HepG2 (cell line): ENCODE measurements around the gene ERMAP. TPM values are rescaled to one million over a fixed set of nuclear protein-coding genes. Genes with fewer than 3 reads are reported as not detected.
A peak's percentile ranks its signal among the peaks of the same experiment; 100 is the strongest.

ENCODE experiments used
- ATF5 ChIP-seq: sonication (generic); formaldehyde crosslinking; IDR thresholded peaks from 2 replicates; pipeline ENCODE4 v1.4.0; 2020; ENCODE audit warnings: mild to moderate bottlenecking, low read depth, missing genetic modification reagents
- DPF2 ChIP-seq: sonication (generic); formaldehyde crosslinking; IDR thresholded peaks from 2 replicates; pipeline ENCODE4 v1.4.0; 2020; ENCODE audit warnings: mild to moderate bottlenecking, low read depth, missing genetic modification reagents, borderline replicate concordance
- GTF3A ChIP-seq: sonication (generic); formaldehyde crosslinking; conservative IDR thresholded peaks from 2 replicates; pipeline ENCODE4 v1.4.0; 2020; ENCODE audit warnings: mild to moderate bottlenecking, missing genetic modification reagents
- HNRNPUL1 ChIP-seq: fragments of 200-400 bp; formaldehyde crosslinking; IDR thresholded peaks from 2 replicates; pipeline ENCODE4 v1.6.1; 2017; ENCODE audit warnings: low read depth, mild to moderate bottlenecking, low read length, moderate library complexity
- IRF9 ChIP-seq: sonication (generic); formaldehyde crosslinking; IDR thresholded peaks from 2 replicates; pipeline ENCODE4 v1.8.0; 2022; ENCODE audit warnings: missing genetic modification reagents, mild to moderate bottlenecking, borderline replicate concordance
- KDM1A ChIP-seq: IDR thresholded peaks from 2 replicates; pipeline ENCODE4 v1.6.1; 2016; ENCODE audit warnings: missing compliant biosample characterization
- KDM6A ChIP-seq: IDR thresholded peaks from 2 replicates; pipeline ENCODE4 v1.6.1; 2016; ENCODE audit warnings: low read depth
- NKX3-1 ChIP-seq: sonication (generic); formaldehyde crosslinking; IDR thresholded peaks from 2 replicates; pipeline ENCODE4 v1.5.0; 2020; ENCODE audit warnings: missing genetic modification reagents
- PHF5A ChIP-seq: IDR thresholded peaks from one replicate; pipeline ENCODE4 v1.6.1; 2018; ENCODE audit warnings: low read depth, missing genetic modification reagents; ENCODE audit not compliant: unreplicated experiment
- RNF2 ChIP-seq: fragments of 450-650 bp; conservative IDR thresholded peaks from 2 replicates; pipeline ENCODE4 v1.6.1; 2016; ENCODE audit warnings: low read depth
- RXRA ChIP-seq: sonication (generic); formaldehyde crosslinking; IDR thresholded peaks from 2 replicates; pipeline ENCODE4 v1.5.1; 2020; ENCODE audit warnings: missing genetic modification reagents
- SIN3B ChIP-seq: fragments of 150-350 bp; IDR thresholded peaks from 2 replicates; pipeline ENCODE4 v1.6.1; 2014; ENCODE audit warnings: low read length
- SMC3 ChIP-seq: IDR thresholded peaks from 2 replicates; pipeline ENCODE4 v1.6.1; 2011; ENCODE audit warnings: low read length, improper control_type of control experiment
- SNAI1 ChIP-seq: sonication (generic); formaldehyde crosslinking; IDR thresholded peaks from 2 replicates; pipeline ENCODE4 v1.5.0; 2020; ENCODE audit warnings: mild to moderate bottlenecking, missing genetic modification reagents, borderline replicate concordance
- SOX6 ChIP-seq, 2 experiments: fragments of 450-650 bp in 1 of 2; sonication (generic) in 1 of 2; formaldehyde crosslinking in 1 of 2; IDR thresholded peaks; 2 replicates each; pipeline versions ENCODE4 v1.4.0 to v1.6.1; 2017 to 2020; ENCODE audit warnings: antibody characterized with exemption in 1 of 2, mild to moderate bottlenecking in 1 of 2, missing genetic modification reagents in 1 of 2
- TFAP4 ChIP-seq: sonication (generic); IDR thresholded peaks from 2 replicates; pipeline ENCODE4 v1.6.1; 2016; ENCODE audit warnings: low read depth, borderline replicate concordance
- TOPORS ChIP-seq: sonication (generic); formaldehyde crosslinking; IDR thresholded peaks from 2 replicates; pipeline ENCODE4 v1.8.0; 2023; ENCODE audit warnings: mild to moderate bottlenecking, missing genetic modification reagents
- U2AF1 ChIP-seq: fragments of 200-400 bp; formaldehyde crosslinking; optimal IDR thresholded peaks from 2 replicates; pipeline ENCODE3; 2017; ENCODE audit warnings: mild to moderate bottlenecking, low read depth, low read length
- U2AF2 ChIP-seq: fragments of 200-400 bp; formaldehyde crosslinking; IDR thresholded peaks from 2 replicates; pipeline ENCODE4 v1.6.1; 2017; ENCODE audit warnings: low read depth, mild to moderate bottlenecking, low read length
- ZNF556 ChIP-seq: sonication (generic); formaldehyde crosslinking; IDR thresholded peaks from 2 replicates; pipeline ENCODE4 v1.4.0; 2020; ENCODE audit warnings: mild to moderate bottlenecking, missing genetic modification reagents, borderline replicate concordance
- ZNF770 ChIP-seq: sonication (generic); formaldehyde crosslinking; IDR thresholded peaks from 2 replicates; pipeline ENCODE4 v1.5.0; 2020; ENCODE audit warnings: mild to moderate bottlenecking, missing genetic modification reagents
- ZNF776 ChIP-seq: sonication (generic); formaldehyde crosslinking; IDR thresholded peaks from 2 replicates; pipeline ENCODE4 v1.4.0; 2020; ENCODE audit warnings: mild to moderate bottlenecking, missing genetic modification reagents
- ZSCAN30 ChIP-seq: sonication (generic); formaldehyde crosslinking; IDR thresholded peaks from 2 replicates; pipeline ENCODE4 v1.5.0; 2020; ENCODE audit warnings: mild to moderate bottlenecking, missing genetic modification reagents
- polyA plus RNA-seq, 8 experiments: library from polyadenylated mRNA; depleted of rRNA in 3 of 8; stranded (reverse) in 7 of 8; unstranded in 1 of 8; fragments of >200 nt; fragmentation: Illumina TruSeq in 4 of 8; extraction: Trizol in 4 of 8; gene quantifications; 2 replicates each; pipeline versions ENCODE4 v1.2.1 to v1.2.3, GENCODE V29; 2011 to 2016; ENCODE audit warnings: low read depth in 4 of 8, missing spikeins in 1 of 8, mixed read lengths in 1 of 8; ENCODE audit not compliant: insufficient read depth in 1 of 8
- total RNA-seq, 5 experiments: library from RNA; depleted of rRNA; stranded (reverse); fragments of >200 nt; fragmentation: Illumina TruSeq; extraction: Trizol; gene quantifications; 2 replicates each; pipeline ENCODE4 v1.2.3, GENCODE V29; 2016; ENCODE audit warnings: low read depth in 1 of 5
- TF ChIP-seq, protein P1 (sequence below): sonication (generic); formaldehyde crosslinking; IDR thresholded peaks from 2 replicates; pipeline ENCODE4 v1.4.0; 2020; ENCODE audit warnings: mild to moderate bottlenecking, missing genetic modification reagents

Gene ERMAP
- total and polyA plus RNA-seq, 2 of the 13 experiments (the other 11 are each of a cell fraction or from before 2014, with no cell fraction given): 2.2 to 4.4 TPM

DNA sequence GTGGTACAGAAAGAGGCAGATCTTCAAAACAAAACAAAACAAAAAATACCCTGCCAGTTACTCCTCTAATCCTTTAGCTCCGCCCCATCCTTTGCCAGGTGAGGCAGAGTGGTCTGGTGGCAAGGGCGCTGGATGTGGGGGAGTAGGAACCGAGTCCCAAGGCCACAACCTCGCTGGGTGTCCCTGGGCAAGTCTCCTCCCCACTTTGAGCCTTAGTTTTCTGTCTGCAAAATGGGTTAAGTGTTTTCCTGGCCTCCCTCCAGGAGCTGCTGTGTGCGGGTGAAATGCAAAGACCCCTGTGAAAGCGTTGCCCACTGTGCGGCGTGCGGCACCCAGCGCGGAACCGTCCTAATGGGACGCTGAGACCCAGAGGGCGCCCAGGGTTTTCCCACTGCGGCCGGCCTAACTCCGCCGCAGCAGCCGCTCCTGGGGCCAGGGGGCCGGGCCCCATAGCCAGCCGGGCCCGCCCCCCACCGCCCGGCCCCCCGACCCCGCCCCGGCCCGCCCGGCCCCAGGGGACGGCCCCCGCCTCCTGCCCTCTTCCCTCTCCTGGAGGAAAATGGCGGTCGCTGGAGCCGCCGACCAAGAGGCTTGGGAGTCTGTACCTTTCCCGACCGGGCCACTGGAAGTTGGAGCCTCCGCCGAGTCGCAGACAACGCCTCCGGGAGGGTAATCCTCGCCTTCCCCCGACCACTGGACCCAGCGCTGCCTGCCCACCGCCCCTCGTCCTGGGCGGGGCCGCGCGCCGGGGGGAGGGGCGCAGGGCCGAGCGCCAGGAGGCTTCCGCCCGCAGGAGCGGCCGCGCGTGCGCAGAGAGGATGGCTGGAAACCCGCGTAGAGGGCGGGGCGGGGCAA, at the start of gene ERMAP, which contains the start of gene SVBP (continued):
- TF ChIP-seq, protein P1, sequence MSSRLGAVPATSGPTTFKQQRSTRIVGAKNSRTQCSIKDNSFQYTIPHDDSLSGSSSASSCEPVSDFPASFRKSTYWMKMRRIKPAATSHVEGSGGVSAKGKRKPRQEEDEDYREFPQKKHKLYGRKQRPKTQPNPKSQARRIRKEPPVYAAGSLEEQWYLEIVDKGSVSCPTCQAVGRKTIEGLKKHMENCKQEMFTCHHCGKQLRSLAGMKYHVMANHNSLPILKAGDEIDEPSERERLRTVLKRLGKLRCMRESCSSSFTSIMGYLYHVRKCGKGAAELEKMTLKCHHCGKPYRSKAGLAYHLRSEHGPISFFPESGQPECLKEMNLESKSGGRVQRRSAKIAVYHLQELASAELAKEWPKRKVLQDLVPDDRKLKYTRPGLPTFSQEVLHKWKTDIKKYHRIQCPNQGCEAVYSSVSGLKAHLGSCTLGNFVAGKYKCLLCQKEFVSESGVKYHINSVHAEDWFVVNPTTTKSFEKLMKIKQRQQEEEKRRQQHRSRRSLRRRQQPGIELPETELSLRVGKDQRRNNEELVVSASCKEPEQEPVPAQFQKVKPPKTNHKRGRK: no peak
- TF ChIP-seq TOPORS (CRISPR knock-in tag) (no peak), U2AF2 (no peak), SMC3 (no peak), DPF2 (CRISPR knock-in tag) (no peak), HNRNPUL1 (no peak), U2AF1 (no peak), IRF9 (CRISPR knock-in tag) (no peak; the same call in 1 of the 2 replicates), KDM1A (CRISPR knock-in tag) (peak; percentile 70; the same call in 1 of the 2 replicates), RXRA (CRISPR knock-in tag) (no peak; the same call in 1 of the 2 replicates), ZNF776 (CRISPR knock-in tag) (no peak), ZNF556 (CRISPR knock-in tag) (peak; percentile 32; the same call in 1 of the 2 replicates), KDM6A (no peak), TFAP4 (no peak), RNF2 (no peak), SOX6 (IDR thresholded peaks at IDR 0.05) (no peak), SOX6 (CRISPR knock-in tag; IDR thresholded peaks at IDR 0.05) (peak; percentile 24; the same call in 1 of the 2 replicates), SNAI1 (no peak), ZSCAN30 (CRISPR knock-in tag) (no peak), ZNF770 (no peak), NKX3-1 (CRISPR knock-in tag) (no peak), ATF5 (CRISPR knock-in tag) (no peak), PHF5A (CRISPR knock-in tag) (peak; percentile 50), GTF3A (no peak), SIN3B (no peak)
